ENCODE measurements around the gene GCK.
"Not testable (repeated sequence)": the region's sequence is repeated elsewhere in the genome, so short reads cannot be mapped to it uniquely, and the experiment has no call there.

GCK gene

GRCh38 chr7:44131173-44132029 lies 57.8 kb downstream of the GCK start:
- Histone ChIP-seq H2BK5ac (ENCODE audit: low read length) (no peak overlapping the region), H3K4me1 (ENCODE audit: control insufficient read depth in 2 of 2, insufficient read depth in 1 of 2, low read depth in 1 of 2, low read length in 2 of 2) (no peaks in the 10 kb centered on the region), H2AFZ (ENCODE audit: low read length) (no peak overlapping the region), H3K9ac (ENCODE audit: low read depth, low read length, poor library complexity) (peak overlapping the region; percentile 10), H3K14ac (ENCODE audit: low read length) (no peak overlapping the region), H3K4me3 (ENCODE audit: low read length in 2 of 2) (no peak overlapping the region), H2AK5ac (ENCODE audit: low read depth, low read length) (peak overlapping the region; percentile 6), H3K79me1 (ENCODE audit: low read depth, low read length) (no peaks in the 10 kb centered on the region), H3K27ac (replicated peaks; ENCODE audit: low read length) (no peak overlapping the region), H3K23ac (ENCODE audit: low read depth, low read length, poor library complexity) (no peak overlapping the region), H2BK120ac (ENCODE audit: low read depth, low read length) (no peak overlapping the region), H4K91ac (ENCODE audit: low read depth, low read length, poor library complexity) (no peak overlapping the region), H2BK15ac (ENCODE audit: low read length) (no peak overlapping the region), H3K27me3 (ENCODE audit: control insufficient read depth in 3 of 3, insufficient read depth in 3 of 3, low read depth in 1 of 3, low read length in 3 of 3) (peaks cover 0 to 22% (median 2%) of the 10 kb centered on the region in 3 experiments), H3K9me3 (replicated peaks in 1 of 2; ENCODE audit: control insufficient read depth in 2 of 2, insufficient read depth in 1 of 2, low read depth in 1 of 2, low read length in 2 of 2) (peaks cover 0 to 4% of the 10 kb centered on the region in 2 donors), H3K4me2 (ENCODE audit: insufficient read depth, low read length, poor library complexity, severe bottlenecking) (no peak overlapping the region), H4K8ac (ENCODE audit: low read depth, low read length) (no peak overlapping the region), H2BK12ac (ENCODE audit: low read length) (no peak overlapping the region), H3K36me3 (replicated peaks in 1 of 2; ENCODE audit: control insufficient read depth in 2 of 2, insufficient read depth in 2 of 2, low read length in 2 of 2) (no peaks in the 10 kb centered on the region), H3K18ac (ENCODE audit: low read length) (peak overlapping the region; percentile 15), H3K4ac (ENCODE audit: low read length) (no peak overlapping the region)
- no CpG with 5 or more reads among the region's 12 CpGs for WGBS, 2 donors (ENCODE audit: extremely low coverage in 2 of 2, insufficient read length in 2 of 2, insufficient replicate concordance in 1 of 2)
- DNase-seq (ENCODE audit: low spot score): no peak

GRCh38 chr7:44128721-44129582 lies 60.3 kb downstream of the GCK start:
- Histone ChIP-seq H2BK15ac (ENCODE audit: low read length) (no peak overlapping the region), H2BK12ac (ENCODE audit: low read length) (peak overlapping the region; percentile 4), H3K79me1 (ENCODE audit: low read depth, low read length) (no peaks in the 10 kb centered on the region), H3K4me1 (ENCODE audit: control insufficient read depth in 2 of 2, insufficient read depth in 1 of 2, low read depth in 1 of 2, low read length in 2 of 2) (peaks cover 0 to 3% of the 10 kb centered on the region in 2 donors), H4K8ac (ENCODE audit: low read depth, low read length) (no peak overlapping the region), H3K36me3 (replicated peaks in 1 of 2; ENCODE audit: control insufficient read depth in 2 of 2, insufficient read depth in 2 of 2, low read length in 2 of 2) (no peaks in the 10 kb centered on the region), H3K27ac (replicated peaks; ENCODE audit: low read length) (no peak overlapping the region), H2BK5ac (ENCODE audit: low read length) (no peak overlapping the region), H2AFZ (ENCODE audit: low read length) (no peak overlapping the region), H3K9me3 (replicated peaks in 1 of 2; ENCODE audit: control insufficient read depth in 2 of 2, insufficient read depth in 1 of 2, low read depth in 1 of 2, low read length in 2 of 2) (peaks cover 0 to 4% of the 10 kb centered on the region in 2 donors), H3K4me3 (ENCODE audit: low read length in 2 of 2) (no peak overlapping the region), H3K4me2 (ENCODE audit: insufficient read depth, low read length, poor library complexity, severe bottlenecking) (no peak overlapping the region), H3K27me3 (ENCODE audit: control insufficient read depth in 3 of 3, insufficient read depth in 3 of 3, low read depth in 1 of 3, low read length in 3 of 3) (peaks cover 0 to 7% (median 0%) of the 10 kb centered on the region in 3 experiments), H3K4ac (ENCODE audit: low read length) (no peak overlapping the region), H3K18ac (ENCODE audit: low read length) (no peak overlapping the region), H3K9ac (ENCODE audit: low read depth, low read length, poor library complexity) (no peak overlapping the region), H3K14ac (ENCODE audit: low read length) (no peak overlapping the region), H3K23ac (ENCODE audit: low read depth, low read length, poor library complexity) (no peak overlapping the region), H2BK120ac (ENCODE audit: low read depth, low read length) (no peak overlapping the region), H2AK5ac (ENCODE audit: low read depth, low read length) (no peak overlapping the region), H4K91ac (ENCODE audit: low read depth, low read length, poor library complexity) (no peak overlapping the region)
- no CpG with 5 or more reads among the region's 6 CpGs for WGBS, 2 donors (ENCODE audit: extremely low coverage in 2 of 2, insufficient read length in 2 of 2, insufficient replicate concordance in 1 of 2)
- no peak for DNase-seq (ENCODE audit: low spot score)

- Histone ChIP-seq H3K18ac (ENCODE audit: low read length) (no peak overlapping the region), H3K4ac (ENCODE audit: low read length) (no peak overlapping the region), H3K4me2 (ENCODE audit: insufficient read depth, low read length, poor library complexity, severe bottlenecking) (no peak overlapping the region), H3K9ac (ENCODE audit: low read depth, low read length, poor library complexity) (no peak overlapping the region), H3K27ac (replicated peaks; ENCODE audit: low read length) (no peak overlapping the region), H3K14ac (ENCODE audit: low read length) (no peak overlapping the region), H3K4me3 (ENCODE audit: low read length in 2 of 2) (no peak overlapping the region), H4K8ac (ENCODE audit: low read depth, low read length) (no peak overlapping the region), H3K4me1 (ENCODE audit: control insufficient read depth in 2 of 2, insufficient read depth in 1 of 2, low read depth in 1 of 2, low read length in 2 of 2) (peaks cover 0 to 8% of the 10 kb centered on the region in 2 donors), H3K27me3 (ENCODE audit: control insufficient read depth in 3 of 3, insufficient read depth in 3 of 3, low read depth in 1 of 3, low read length in 3 of 3) (peaks cover 0 to 2% (median 0%) of the 10 kb centered on the region in 3 experiments), H3K79me1 (ENCODE audit: low read depth, low read length) (no peaks in the 10 kb centered on the region), H3K23ac (ENCODE audit: low read depth, low read length, poor library complexity) (no peak overlapping the region), H2BK12ac (ENCODE audit: low read length) (no peak overlapping the region), H2BK5ac (ENCODE audit: low read length) (no peak overlapping the region), H2AFZ (ENCODE audit: low read length) (no peak overlapping the region), H3K36me3 (replicated peaks in 1 of 2; ENCODE audit: control insufficient read depth in 2 of 2, insufficient read depth in 2 of 2, low read length in 2 of 2) (peaks cover under 1% of the 10 kb centered on the region in 2 donors), H4K91ac (ENCODE audit: low read depth, low read length, poor library complexity) (no peak overlapping the region), H2BK120ac (ENCODE audit: low read depth, low read length) (no peak overlapping the region), H2AK5ac (ENCODE audit: low read depth, low read length) (no peak overlapping the region), H3K9me3 (replicated peaks in 1 of 2; ENCODE audit: control insufficient read depth in 2 of 2, insufficient read depth in 1 of 2, low read depth in 1 of 2, low read length in 2 of 2) (peaks cover 0 to 4% of the 10 kb centered on the region in 2 donors), H2BK15ac (ENCODE audit: low read length) (no peak overlapping the region)
- DNase-seq (ENCODE audit: low spot score): no peak
Observed at GRCh38 chr7:44127161-44127560, 62.1 kb downstream of the GCK start.

GRCh38 chr7:44126574-44126973 lies 62.7 kb downstream of the GCK start:
- not testable (repeated sequence) for H2BK15ac ChIP-seq (ENCODE audit: low read length); H3K27me3 ChIP-seq (ENCODE audit: control insufficient read depth in 3 of 3, insufficient read depth in 3 of 3, low read depth in 1 of 3, low read length in 3 of 3); DNase-seq (ENCODE audit: low spot score); H3K4me2 ChIP-seq (ENCODE audit: insufficient read depth, low read length, poor library complexity, severe bottlenecking); H2BK12ac ChIP-seq (ENCODE audit: low read length); H2BK120ac ChIP-seq (ENCODE audit: low read depth, low read length); H3K79me1 ChIP-seq (ENCODE audit: low read depth, low read length); H3K9ac ChIP-seq (ENCODE audit: low read depth, low read length, poor library complexity); H4K8ac ChIP-seq (ENCODE audit: low read depth, low read length); H2BK5ac ChIP-seq (ENCODE audit: low read length); H2AK5ac ChIP-seq (ENCODE audit: low read depth, low read length); H4K91ac ChIP-seq (ENCODE audit: low read depth, low read length, poor library complexity); H3K4me3 ChIP-seq (ENCODE audit: low read length in 2 of 2); H3K18ac ChIP-seq (ENCODE audit: low read length); H3K36me3 ChIP-seq (replicated peaks in 1 of 2; ENCODE audit: control insufficient read depth in 2 of 2, insufficient read depth in 2 of 2, low read length in 2 of 2); H3K27ac ChIP-seq (replicated peaks; ENCODE audit: low read length); H3K4ac ChIP-seq (ENCODE audit: low read length); H3K9me3 ChIP-seq (replicated peaks in 1 of 2; ENCODE audit: control insufficient read depth in 2 of 2, insufficient read depth in 1 of 2, low read depth in 1 of 2, low read length in 2 of 2); H3K14ac ChIP-seq (ENCODE audit: low read length); H3K23ac ChIP-seq (ENCODE audit: low read depth, low read length, poor library complexity); H2AFZ ChIP-seq (ENCODE audit: low read length)
- no CpG with 5 or more reads among the region's 4 CpGs for WGBS, 2 donors (ENCODE audit: extremely low coverage in 2 of 2, insufficient read length in 2 of 2, insufficient replicate concordance in 1 of 2)
- peaks cover 4 to 12% of the 10 kb centered on the region in 2 donors for H3K4me1 ChIP-seq (ENCODE audit: control insufficient read depth in 2 of 2, insufficient read depth in 1 of 2, low read depth in 1 of 2, low read length in 2 of 2)

Data from neuronal stem cell (in vitro differentiated cells).